Measurements from ENCODE around the gene SNED1.

Gene SNED1

GRCh38 chr2:241007111-241007510, 8.7 kb downstream of the SNED1 start:
- DNase-seq = no peak

GRCh38 chr2:241007880-241008710, 9.7 kb downstream of the SNED1 start:
- DNase-seq = no peak

GRCh38 chr2:241008711-241009121, 10.3 kb downstream of the SNED1 start:
- DNase-seq = no peak

- no peak for DNase-seq
These were observed 10.8 kb downstream of the SNED1 start for GRCh38 chr2:241009191-241009590.

GRCh38 chr2:241009601-241010530, 11.4 kb downstream of the SNED1 start:
- peak; percentile 53 for DNase-seq

- no peak for DNase-seq
These were observed 12.3 kb downstream of the SNED1 start for GRCh38 chr2:241010531-241011295.

- DNase-seq = no peak
These were observed 12.8 kb downstream of the SNED1 start for GRCh38 chr2:241011296-241011600.

GRCh38 chr2:241011751-241012510, 13.5 kb downstream of the SNED1 start:
- DNase-seq = no peak

- DNase-seq = no peak
These were observed 15.8 kb downstream of the SNED1 start for GRCh38 chr2:241014224-241014623.

GRCh38 chr2:241014764-241015163, 16.3 kb downstream of the SNED1 start:
- DNase-seq = no peak

- DNase-seq = no peak
These were observed 17.0 kb downstream of the SNED1 start for GRCh38 chr2:241015439-241015838.

GRCh38 chr2:241017228-241017940, 19.0 kb downstream of the SNED1 start:
- no peak for DNase-seq

- no peak for DNase-seq
These were observed 19.9 kb downstream of the SNED1 start for GRCh38 chr2:241018051-241018891.

GRCh38 chr2:241019441-241020139, 21.2 kb downstream of the SNED1 start:
- no peak for DNase-seq

- no peak for DNase-seq
These were observed 21.8 kb downstream of the SNED1 start for GRCh38 chr2:241020201-241020600.

GRCh38 chr2:241020629-241021190, 22.3 kb downstream of the SNED1 start:
- no peak for DNase-seq

- DNase-seq = no peak
These were observed 27.2 kb downstream of the SNED1 start for GRCh38 chr2:241025639-241026038.

- no peak for DNase-seq
These were observed 31.3 kb downstream of the SNED1 start for GRCh38 chr2:241029599-241030332.

GRCh38 chr2:241030333-241030680, 31.9 kb downstream of the SNED1 start:
- DNase-seq = no peak
